A673 (cell line): ENCODE measurements around the gene METTL16.

Experiments
- EZH2 ChIP-seq: fragments of 200-600 bp; sonication (generic); IDR thresholded peaks from 2 replicates; pipeline ENCODE4 v1.6.1; 2017; ENCODE audit warnings: borderline replicate concordance, low read depth, mild to moderate bottlenecking, mixed read lengths, antibody characterized with exemption, low read length; ENCODE audit not compliant: poor library complexity, severe bottlenecking
- TF ChIP-seq, protein P1 (sequence below): fragments of 300-800, 200-600 bp; sonication (generic); conservative IDR thresholded peaks from 2 replicates; pipeline ENCODE4 v1.5.1; 2017; ENCODE audit warnings: low read depth, mild to moderate bottlenecking, antibody characterized with exemption, low read length, moderate library complexity, mixed read lengths

- TF ChIP-seq, protein P1, sequence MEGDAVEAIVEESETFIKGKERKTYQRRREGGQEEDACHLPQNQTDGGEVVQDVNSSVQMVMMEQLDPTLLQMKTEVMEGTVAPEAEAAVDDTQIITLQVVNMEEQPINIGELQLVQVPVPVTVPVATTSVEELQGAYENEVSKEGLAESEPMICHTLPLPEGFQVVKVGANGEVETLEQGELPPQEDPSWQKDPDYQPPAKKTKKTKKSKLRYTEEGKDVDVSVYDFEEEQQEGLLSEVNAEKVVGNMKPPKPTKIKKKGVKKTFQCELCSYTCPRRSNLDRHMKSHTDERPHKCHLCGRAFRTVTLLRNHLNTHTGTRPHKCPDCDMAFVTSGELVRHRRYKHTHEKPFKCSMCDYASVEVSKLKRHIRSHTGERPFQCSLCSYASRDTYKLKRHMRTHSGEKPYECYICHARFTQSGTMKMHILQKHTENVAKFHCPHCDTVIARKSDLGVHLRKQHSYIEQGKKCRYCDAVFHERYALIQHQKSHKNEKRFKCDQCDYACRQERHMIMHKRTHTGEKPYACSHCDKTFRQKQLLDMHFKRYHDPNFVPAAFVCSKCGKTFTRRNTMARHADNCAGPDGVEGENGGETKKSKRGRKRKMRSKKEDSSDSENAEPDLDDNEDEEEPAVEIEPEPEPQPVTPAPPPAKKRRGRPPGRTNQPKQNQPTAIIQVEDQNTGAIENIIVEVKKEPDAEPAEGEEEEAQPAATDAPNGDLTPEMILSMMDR, result no peak
- TF ChIP-seq EZH2, result no peak
These were observed 111.9 kb downstream of the METTL16 start for GRCh38 chr17:2399572-2400473.
